Measurements from ENCODE around the gene LYRM4. TPM values are rescaled to one million over a fixed set of nuclear protein-coding genes. Genes with fewer than 3 reads are reported as not detected.

Gene LYRM4
- total RNA-seq, 1 experiment from 2014 or later = 44.3 TPM

DNA sequence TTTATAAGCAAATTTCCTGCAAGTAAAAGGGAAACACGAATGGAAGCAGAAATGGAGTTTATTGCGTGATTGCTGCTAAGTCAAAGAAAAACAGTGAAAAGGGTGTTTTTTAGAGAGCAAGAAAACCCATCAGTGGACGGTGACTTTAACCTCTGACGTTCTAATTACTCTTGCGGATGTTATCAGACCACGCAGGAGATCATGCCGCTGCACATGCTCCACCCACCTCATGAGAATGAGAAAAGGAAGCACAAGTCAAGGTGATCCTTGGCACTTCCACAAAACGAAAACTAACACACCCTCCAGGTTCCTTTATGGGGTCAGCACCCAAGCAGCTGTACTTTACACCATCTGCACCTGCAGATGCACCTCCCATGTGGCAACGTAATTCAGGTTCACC is 45.0 kb downstream of the LYRM4 start:
- Histone ChIP-seq H3K4ac (ENCODE audit: low read depth, low read length) (no peak overlapping the region), H3K9ac (ENCODE audit: extremely low read depth, insufficient read length, low read length) (no peak overlapping the region), H2BK15ac (ENCODE audit: low read depth, low read length) (no peak overlapping the region), H3K9me3 (ENCODE audit: control insufficient read depth, low read depth, low read length) (no peaks in the 10 kb centered on the region), H3K56ac (ENCODE audit: insufficient read length, low read depth, low read length) (no peak overlapping the region), H3K23me2 (ENCODE audit: insufficient read length, low read depth, low read length, poor library complexity, severe bottlenecking) (no peaks in the 10 kb centered on the region), H3K23ac (ENCODE audit: insufficient read length, low read depth, low read length) (no peak overlapping the region), H2AFZ (ENCODE audit: low read length) (no peak overlapping the region), H2BK12ac (ENCODE audit: insufficient read length, low read depth, low read length) (no peak overlapping the region), H3K4me2 (ENCODE audit: insufficient read depth, insufficient read length, low read length) (no peak overlapping the region), H3K27me3 (ENCODE audit: insufficient read depth, low read length) (no peaks in the 10 kb centered on the region), H2BK20ac (ENCODE audit: low read depth, low read length, poor library complexity, severe bottlenecking) (no peak overlapping the region), H3K27ac (ENCODE audit: insufficient read length, low read depth, low read length) (no peak overlapping the region), H3K14ac (ENCODE audit: insufficient read depth, low read length) (no peak overlapping the region), H2BK5ac (ENCODE audit: insufficient read length, low read length) (no peak overlapping the region), H4K20me1 (ENCODE audit: control insufficient read depth, insufficient read depth, insufficient read length) (no peaks in the 10 kb centered on the region), H3K18ac (ENCODE audit: insufficient read length, low read depth, low read length) (no peak overlapping the region), H4K5ac (ENCODE audit: insufficient read length, low read depth, low read length) (no peak overlapping the region), H2BK120ac (ENCODE audit: low read depth, low read length, poor library complexity, severe bottlenecking) (no peak overlapping the region), H3K79me1 (ENCODE audit: insufficient read depth, low read depth, low read length, poor library complexity, severe bottlenecking) (no peaks in the 10 kb centered on the region), H3K4me1 (ENCODE audit: insufficient read depth, low read length) (no peaks in the 10 kb centered on the region), H4K8ac (replicated peaks; ENCODE audit: insufficient read length, low read depth, low read length) (no peak overlapping the region), H3T11ph (ENCODE audit: low read length) (no peak overlapping the region), H4K91ac (ENCODE audit: insufficient read length, low read depth, low read length) (no peak overlapping the region), H2AK5ac (ENCODE audit: insufficient read length, low read length) (no peak overlapping the region), H3K79me2 (ENCODE audit: insufficient read depth, low read length) (no peaks in the 10 kb centered on the region)
- no peaks in the 10 kb centered on the region for H3K27me3 Mint-ChIP-seq (ENCODE audit: low read depth)
- H3K4me1 Mint-ChIP-seq = peaks cover 8 to 15% of the 10 kb centered on the region in 2 experiments
- WGBS (ENCODE audit: extremely low coverage, insufficient read length, low lambda C conversion rate) = no CpG with 5 or more reads among the region's 9 CpGs
- no peak for DNase-seq
- no peaks in the 10 kb centered on the region for H3K9me3 Mint-ChIP-seq
- no peak overlapping the region; a peak in 1 of 7 replicates for H3K27ac Mint-ChIP-seq
- H3K4me3 Mint-ChIP-seq = no peak overlapping the region
- TF ChIP-seq, protein P1, sequence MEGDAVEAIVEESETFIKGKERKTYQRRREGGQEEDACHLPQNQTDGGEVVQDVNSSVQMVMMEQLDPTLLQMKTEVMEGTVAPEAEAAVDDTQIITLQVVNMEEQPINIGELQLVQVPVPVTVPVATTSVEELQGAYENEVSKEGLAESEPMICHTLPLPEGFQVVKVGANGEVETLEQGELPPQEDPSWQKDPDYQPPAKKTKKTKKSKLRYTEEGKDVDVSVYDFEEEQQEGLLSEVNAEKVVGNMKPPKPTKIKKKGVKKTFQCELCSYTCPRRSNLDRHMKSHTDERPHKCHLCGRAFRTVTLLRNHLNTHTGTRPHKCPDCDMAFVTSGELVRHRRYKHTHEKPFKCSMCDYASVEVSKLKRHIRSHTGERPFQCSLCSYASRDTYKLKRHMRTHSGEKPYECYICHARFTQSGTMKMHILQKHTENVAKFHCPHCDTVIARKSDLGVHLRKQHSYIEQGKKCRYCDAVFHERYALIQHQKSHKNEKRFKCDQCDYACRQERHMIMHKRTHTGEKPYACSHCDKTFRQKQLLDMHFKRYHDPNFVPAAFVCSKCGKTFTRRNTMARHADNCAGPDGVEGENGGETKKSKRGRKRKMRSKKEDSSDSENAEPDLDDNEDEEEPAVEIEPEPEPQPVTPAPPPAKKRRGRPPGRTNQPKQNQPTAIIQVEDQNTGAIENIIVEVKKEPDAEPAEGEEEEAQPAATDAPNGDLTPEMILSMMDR (conservative IDR thresholded peaks at IDR 0.05) = no peak
- peaks cover 5 to 19% (median 6%) of the 10 kb centered on the region in 3 experiments for H3K36me3 Mint-ChIP-seq (ENCODE audit: insufficient read depth in 1 of 3, low read depth in 3 of 3)

All from H9 (cell line).